ENCODE measurements around the gene TCP1. TPM values are rescaled to one million over a fixed set of nuclear protein-coding genes. Genes with fewer than 3 reads are reported as not detected.

Gene TCP1
- total RNA-seq, 1 donor from 2014 or later: 237 TPM

GRCh38 chr6:159832946-159833345, 43.5 kb upstream of the TCP1 start:
- H3K4me3 ChIP-seq (ENCODE audit: low read depth, low read length): no peak overlapping the region
- DNase-seq (ENCODE audit: low read depth): no peak
- TF ChIP-seq CTCF (conservative IDR thresholded peaks at IDR 0.05; ENCODE audit: low read depth, low read length): no peak

GRCh38 chr6:159831373-159831679, 41.9 kb upstream of the TCP1 start:
- no peak for DNase-seq (ENCODE audit: low read depth)

GRCh38 chr6:159830501-159831372, 41.3 kb upstream of the TCP1 start:
- TF ChIP-seq CTCF (conservative IDR thresholded peaks at IDR 0.05; ENCODE audit: low read depth, low read length): no peak
- DNase-seq (ENCODE audit: low read depth): no peak
- no peak overlapping the region for H3K4me3 ChIP-seq (ENCODE audit: low read depth, low read length)

More at GRCh38 chr6:159831373-159831679, 41.9 kb upstream of the TCP1 start:
- no peak for TF ChIP-seq CTCF (conservative IDR thresholded peaks at IDR 0.05; ENCODE audit: low read depth, low read length)
- H3K4me3 ChIP-seq (ENCODE audit: low read depth, low read length): no peak overlapping the region

GRCh38 chr6:159829526-159829925, 40.1 kb upstream of the TCP1 start:
- H3K4me3 ChIP-seq (ENCODE audit: low read depth, low read length): no peak overlapping the region
- DNase-seq (ENCODE audit: low read depth): no peak
- no peak for TF ChIP-seq CTCF (conservative IDR thresholded peaks at IDR 0.05; ENCODE audit: low read depth, low read length)

GRCh38 chr6:159828074-159828473, 38.7 kb upstream of the TCP1 start:
- H3K4me3 ChIP-seq (ENCODE audit: low read depth, low read length): no peak overlapping the region
- TF ChIP-seq CTCF (conservative IDR thresholded peaks at IDR 0.05; ENCODE audit: low read depth, low read length): no peak
- no peak for DNase-seq (ENCODE audit: low read depth)

- H3K4me3 ChIP-seq (ENCODE audit: low read depth, low read length): no peak overlapping the region
- no peak for DNase-seq (ENCODE audit: low read depth)
- no peak for TF ChIP-seq CTCF (conservative IDR thresholded peaks at IDR 0.05; ENCODE audit: low read depth, low read length)
Measured at GRCh38 chr6:159826968-159827647, 37.7 kb upstream of the TCP1 start.
